Activated CD4-positive, alpha-beta T cell treated with anti-CD3 and anti-CD28 coated beads for 1 hour (primary cell): ENCODE data around the gene MTPN.

Experiments used
- DNase-seq: peaks from one replicate; pipeline ENCODE4 v3.0.0-alpha.2; 2020

The MTPN gene

DNA sequence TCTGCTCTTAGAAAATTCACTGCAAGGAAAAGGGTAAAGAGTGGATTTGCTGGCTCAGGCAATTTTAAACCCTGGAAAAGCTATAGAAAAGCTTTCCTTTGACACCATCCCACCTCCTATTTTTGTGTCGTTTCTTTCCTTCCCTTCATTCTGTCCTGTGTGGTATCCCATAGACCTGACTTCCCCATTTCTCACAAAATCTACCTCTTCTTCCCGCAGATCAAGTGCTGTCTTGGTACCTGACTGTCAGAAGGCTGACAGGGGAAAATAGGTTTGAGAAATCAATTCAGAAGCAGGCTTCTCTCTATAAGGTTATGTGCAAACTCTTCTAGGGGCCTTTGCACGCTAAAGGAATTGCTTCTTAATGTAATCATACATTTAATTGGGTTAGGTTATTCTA is 98.9 kb downstream of the MTPN start:
- DNase-seq: no peak

DNA sequence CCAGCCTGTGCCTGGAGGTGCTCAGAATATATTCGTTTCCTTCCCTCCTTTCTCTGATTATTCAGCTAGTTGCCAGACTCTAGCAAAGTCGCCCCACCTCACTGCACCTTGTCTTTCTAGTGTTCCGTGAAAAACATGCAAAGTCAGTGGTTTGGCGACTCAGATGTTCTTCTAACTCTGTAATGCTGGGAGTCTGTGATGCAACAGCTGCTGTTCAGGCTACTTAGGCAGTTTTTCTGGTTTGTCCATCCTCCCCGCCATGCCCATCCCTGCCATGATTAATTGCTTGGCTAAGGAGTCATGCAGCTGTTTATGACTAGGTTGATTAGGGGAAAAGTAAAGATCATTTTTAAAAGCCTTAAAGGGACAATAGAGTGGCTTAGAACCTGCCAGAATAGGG is 99.4 kb downstream of the MTPN start:
- DNase-seq: no peak
